Stimulated activated CD4-positive, alpha-beta T cell treated with anti-CD3 and anti-CD28 coated beads, Interleukin-1b, Interleukin-23, amount 100 ng/mL, for 48 hours (primary cell): Measurements from ENCODE around the gene AKR1D1.
"Not testable (repeated sequence)": the region's sequence is repeated elsewhere in the genome, so short reads cannot be mapped to it uniquely, and the experiment has no call there.

ENCODE experiments used
- DNase-seq: peaks from one replicate; pipeline ENCODE4 v3.0.0-alpha.2; 2020

AKR1D1 gene, protein sequence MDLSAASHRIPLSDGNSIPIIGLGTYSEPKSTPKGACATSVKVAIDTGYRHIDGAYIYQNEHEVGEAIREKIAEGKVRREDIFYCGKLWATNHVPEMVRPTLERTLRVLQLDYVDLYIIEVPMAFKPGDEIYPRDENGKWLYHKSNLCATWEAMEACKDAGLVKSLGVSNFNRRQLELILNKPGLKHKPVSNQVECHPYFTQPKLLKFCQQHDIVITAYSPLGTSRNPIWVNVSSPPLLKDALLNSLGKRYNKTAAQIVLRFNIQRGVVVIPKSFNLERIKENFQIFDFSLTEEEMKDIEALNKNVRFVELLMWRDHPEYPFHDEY

DNA sequence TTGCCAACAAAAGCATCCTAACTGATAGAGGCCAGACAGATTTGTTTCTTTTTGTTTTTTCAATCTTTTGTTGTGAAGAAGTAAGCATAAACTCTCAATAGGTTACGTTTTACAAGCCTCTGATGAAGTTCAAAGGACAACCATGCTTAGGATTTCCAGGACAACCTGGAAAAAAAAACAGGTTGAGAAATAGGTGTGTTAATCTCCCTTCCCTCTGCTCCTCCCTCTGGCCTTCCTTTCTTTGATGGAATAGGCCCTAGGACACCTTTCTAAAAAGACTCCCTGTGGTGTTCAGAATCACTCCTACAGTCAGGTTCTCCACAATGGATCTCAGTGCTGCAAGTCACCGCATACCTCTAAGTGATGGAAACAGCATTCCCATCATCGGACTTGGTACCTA is at the start of gene AKR1D1:
Gene AKR1D1 (plus strand): TSS at position 264 of the 400 bp plus-strand sequence. CDS start 60 bp downstream, at position 324.
- no peak for DNase-seq

DNA sequence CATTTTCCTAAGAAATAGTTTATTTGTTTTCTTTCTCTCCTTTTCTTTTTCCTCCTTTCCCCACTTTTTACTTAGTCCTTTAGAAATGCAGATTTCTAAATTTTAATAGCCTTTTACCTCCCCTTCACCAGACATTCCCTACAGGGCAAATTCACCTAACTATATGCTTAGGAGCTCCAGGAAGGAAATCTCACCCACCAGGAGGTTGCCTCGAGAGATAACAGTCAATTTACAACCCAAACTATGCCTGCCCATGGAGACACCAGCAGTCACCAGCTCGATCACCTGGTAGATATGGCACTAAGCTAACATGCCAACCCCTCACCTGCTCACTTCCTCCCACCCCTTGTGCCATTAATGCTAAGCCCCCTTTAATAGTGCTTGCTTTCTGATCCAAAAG is 49.2 kb upstream of the AKR1D1 start:
- DNase-seq: no peak

DNA sequence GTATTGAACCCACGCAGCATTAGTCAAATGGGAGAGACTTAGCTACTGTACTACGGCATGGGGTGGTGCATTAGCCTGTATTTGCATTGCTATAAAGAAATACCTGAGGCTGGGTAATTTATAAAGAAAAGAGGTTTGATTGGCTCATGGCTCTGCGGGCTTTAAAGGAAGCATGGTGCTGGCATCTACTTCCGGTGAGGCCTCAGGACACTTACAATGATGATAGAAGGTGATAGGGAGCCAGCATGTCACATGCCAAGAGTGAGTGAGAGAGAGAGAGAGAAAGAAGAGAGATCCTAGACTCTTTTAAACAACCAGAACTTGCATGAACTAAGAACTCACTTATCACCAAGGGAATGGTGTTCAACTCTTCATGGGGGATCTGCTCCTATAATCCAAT is 47.1 kb upstream of the AKR1D1 start:
- DNase-seq: no peak

DNA sequence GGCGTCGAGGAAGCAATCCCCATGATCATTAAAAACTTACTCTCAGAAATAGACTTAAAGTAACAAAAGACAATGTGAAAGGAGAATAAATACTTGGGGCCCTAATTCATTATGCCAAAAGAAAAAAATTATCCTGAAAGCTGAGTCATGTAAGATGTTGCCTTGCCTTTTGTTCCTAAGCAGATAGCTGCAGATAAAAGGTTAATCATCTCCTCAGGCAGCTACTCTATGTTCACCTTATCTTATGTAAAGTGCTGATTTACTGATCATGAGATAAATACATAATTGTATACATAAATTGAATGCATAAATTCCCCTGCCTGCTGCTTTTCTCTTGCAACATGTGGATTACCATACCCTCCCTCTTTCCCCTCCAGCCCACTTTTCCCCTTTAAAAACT is 46.3 kb upstream of the AKR1D1 start:
- DNase-seq: no peak

DNA sequence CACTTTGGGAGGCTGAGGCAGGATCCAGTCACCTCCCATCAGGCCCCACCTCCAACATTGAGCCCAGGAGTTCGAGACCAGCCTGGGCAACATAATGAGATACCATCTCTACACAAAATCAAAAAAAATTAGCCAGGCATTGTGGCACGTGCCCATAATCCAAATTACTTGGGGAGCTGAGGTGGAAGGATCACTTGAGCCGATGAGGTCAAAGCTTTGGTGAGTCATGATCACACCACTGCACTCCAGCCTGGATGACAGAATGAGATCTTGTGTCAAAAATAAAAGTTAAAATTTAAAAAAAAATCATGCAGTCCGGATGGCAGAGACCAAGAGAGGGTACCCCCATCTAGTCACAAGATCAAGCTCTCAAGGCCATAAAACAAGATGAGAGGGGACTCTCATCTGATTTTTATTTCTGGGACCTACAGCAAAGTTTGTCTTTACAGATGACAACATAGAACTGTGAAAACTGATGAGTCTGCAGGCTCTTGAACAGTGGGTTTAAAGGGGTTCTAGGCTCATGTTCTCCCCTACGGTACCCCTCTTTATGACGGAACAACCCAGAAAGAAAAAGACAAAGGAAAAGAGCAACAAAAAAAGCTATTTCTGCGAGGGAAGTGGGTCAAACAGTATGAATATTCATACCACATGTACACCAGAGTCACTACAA is 45.4 kb upstream of the AKR1D1 start:
- no peak for DNase-seq

DNA sequence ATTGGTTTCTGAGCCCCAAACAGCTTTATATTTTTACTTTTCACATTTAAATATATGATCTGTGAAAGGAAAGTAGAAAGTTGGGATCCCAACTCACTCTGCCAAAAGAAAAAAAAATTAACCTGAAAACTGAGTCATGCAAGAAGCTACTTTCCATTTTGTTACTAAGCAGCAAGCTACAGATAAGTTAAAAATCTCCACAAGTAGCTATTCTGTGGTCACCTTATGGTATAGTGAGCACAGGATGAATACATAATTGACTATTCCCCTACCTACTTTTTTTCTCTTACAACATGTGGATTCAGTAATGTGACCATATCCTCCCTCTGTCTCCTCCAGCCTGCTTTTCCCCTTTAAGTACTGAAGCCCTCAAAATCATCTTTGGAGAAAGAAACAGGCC is 44.1 kb upstream of the AKR1D1 start:
- no peak for DNase-seq

DNA sequence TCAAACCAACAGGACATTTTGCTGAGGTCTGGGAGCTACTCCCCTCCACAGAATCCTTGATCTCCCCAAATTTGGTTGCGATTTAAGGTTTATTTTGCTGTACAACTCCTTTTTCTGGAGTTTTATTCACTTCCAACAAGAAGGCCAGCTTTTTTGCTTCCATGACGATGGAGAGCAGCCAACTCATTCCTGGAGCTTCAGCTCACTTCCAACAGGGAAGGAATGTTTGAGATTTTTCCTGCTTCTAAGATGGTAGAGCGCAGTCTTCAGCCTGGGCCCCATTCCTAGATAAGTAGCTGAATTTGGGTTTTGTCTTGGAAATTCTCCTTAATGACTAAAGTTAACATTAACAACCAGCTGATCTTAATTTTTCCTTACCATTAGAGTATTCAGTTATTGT is 43.5 kb upstream of the AKR1D1 start:
- no peak for DNase-seq

GRCh38 chr7:138033241-138033640 is 43.0 kb upstream of the AKR1D1 start:
- no peak for DNase-seq

DNA sequence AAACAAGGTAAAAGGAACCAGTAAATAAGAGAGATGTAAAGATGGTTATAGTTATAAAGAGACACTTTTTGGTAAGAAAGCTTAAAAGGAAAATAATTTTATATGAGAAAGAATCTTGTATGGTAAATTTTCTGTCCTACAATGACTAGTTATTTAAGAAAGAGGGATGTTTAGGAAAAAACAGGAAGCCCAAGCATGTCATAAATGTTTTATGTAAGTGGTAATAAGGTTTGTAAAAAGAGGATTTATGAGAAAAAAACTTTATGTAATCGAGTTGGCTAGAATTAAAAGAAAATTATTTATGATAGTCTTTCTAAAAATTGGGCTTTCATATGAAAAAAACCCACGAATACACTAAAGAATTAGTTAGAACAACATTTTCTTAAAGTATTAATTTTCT is 40.1 kb upstream of the AKR1D1 start:
- DNase-seq: no peak

DNA sequence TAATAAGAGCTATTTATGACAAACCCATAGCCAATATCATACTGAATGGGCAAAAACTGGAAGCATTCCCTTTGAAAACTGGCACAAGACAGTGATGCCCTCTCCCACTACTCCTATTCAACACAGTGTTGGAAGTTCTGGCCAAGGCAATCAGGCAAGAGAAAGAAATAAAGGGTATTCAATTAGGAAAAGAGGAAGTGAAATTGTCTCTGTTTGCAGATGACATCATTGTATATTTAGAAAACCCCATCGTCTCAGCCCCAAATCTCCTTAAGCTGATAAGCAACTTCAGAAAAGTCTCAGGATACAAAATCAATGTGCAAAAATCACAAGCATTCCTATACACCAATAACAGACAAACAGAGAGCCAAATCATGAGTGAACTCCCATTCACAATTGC is 36.2 kb upstream of the AKR1D1 start:
- DNase-seq: not testable (repeated sequence)

GRCh38 chr7:138044897-138045296 is 31.4 kb upstream of the AKR1D1 start:
- no peak for DNase-seq

GRCh38 chr7:138047907-138048306 is 28.4 kb upstream of the AKR1D1 start:
- DNase-seq: no peak

DNA sequence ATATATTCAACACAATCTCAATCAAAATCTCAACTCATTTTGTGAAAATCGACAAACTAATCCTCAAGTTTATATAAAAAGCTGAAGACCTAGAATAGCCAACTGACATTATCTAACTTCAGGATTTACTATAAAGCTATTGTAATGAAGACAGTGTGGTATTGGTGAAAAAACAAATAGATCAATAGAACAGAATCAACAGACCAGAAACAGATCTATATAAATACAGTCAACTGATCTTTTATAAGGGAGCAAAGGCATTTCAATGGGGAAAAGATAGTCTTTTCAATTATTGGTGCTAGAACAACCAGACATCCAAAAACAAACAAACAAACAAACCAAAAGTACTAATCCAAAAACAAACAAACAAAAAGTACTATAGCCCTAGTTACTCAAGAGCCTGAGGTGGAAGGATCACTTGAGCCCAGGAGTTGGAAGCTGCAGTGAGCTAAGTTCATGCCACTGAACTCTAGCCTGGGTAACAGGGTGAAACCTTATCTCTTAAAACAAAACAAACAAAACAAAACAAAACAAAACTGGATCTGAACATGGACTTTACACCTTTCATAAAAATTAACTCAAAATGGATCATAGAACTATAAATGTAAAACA is 26.6 kb upstream of the AKR1D1 start:
- DNase-seq: no peak

GRCh38 chr7:138051712-138052247 is 24.5 kb upstream of the AKR1D1 start:
- DNase-seq: not testable (repeated sequence)

GRCh38 chr7:138052696-138053095 is 23.6 kb upstream of the AKR1D1 start:
- no peak for DNase-seq

GRCh38 chr7:138055698-138056097 is 20.6 kb upstream of the AKR1D1 start:
- not testable (repeated sequence) for DNase-seq

- DNase-seq: no peak
These were observed 12.9 kb upstream of the AKR1D1 start for GRCh38 chr7:138063400-138063799.

- no peak for DNase-seq
These were observed 11.4 kb upstream of the AKR1D1 start for GRCh38 chr7:138064856-138065357.

DNA sequence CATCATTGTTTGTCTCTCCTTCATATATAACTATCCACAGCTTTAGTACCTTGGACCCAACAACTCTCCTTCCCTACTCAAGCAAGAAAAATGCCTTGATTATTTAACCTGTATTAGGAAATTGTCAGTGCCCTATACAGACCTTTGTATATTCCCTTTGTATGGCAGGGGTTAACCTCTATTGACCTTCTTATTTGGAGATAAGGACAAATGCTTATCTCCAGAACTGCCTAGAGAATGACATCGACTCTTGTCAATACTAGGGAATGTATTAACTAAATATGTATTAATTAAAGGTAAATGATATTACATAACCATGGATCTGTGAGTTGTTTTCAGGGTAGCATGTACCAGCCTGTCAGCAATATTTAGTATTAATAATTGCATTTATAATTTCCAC is 10.4 kb upstream of the AKR1D1 start:
- DNase-seq: no peak

- DNase-seq: no peak
These were observed 9.3 kb upstream of the AKR1D1 start for GRCh38 chr7:138066954-138067394.

DNA sequence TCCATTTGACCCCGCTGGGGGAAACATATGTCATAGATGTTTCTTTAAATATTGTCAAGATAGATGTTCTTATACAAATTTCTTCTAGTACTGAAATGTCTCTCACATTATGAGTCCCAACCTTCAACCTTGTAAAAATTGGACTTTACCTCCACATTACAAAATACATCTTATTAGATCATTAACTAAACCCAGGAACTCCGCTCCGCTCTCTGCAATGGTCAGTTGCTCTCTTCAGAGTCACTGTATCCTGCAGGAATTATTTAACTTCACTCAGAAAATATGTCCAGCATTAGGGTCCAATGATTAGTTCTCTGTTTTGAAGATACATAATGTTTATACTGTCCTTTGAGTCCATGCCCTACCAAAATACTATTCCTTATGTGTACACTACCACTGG is 8.5 kb upstream of the AKR1D1 start:
- no peak for DNase-seq

DNA sequence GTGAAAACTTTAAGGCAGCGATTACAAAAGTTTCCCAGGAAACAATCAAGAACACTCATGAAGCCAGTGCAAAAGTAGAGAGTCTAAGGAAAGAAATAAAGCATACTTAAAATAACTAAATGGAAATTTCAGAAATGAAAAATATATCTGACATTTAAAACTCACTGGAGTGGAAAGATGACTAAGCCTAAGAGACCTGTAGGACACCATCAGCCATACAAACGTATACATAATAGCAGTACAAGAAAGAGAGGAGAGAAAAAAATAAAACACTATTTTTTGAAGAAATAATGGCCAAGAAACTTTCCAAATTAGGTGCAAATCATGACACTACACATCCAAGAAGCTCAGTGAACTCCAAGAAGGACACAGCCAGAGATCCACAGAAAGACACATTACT is 5.4 kb upstream of the AKR1D1 start:
- DNase-seq: no peak

GRCh38 chr7:138072726-138073125 is 3.5 kb upstream of the AKR1D1 start:
- no peak for DNase-seq

- DNase-seq: no peak
These were observed 2.1 kb upstream of the AKR1D1 start for GRCh38 chr7:138074121-138074520.
